EH (cell line): ENCODE data around the gene ADAMTSL2.
A peak's percentile ranks its signal among the peaks of the same experiment; 100 is the strongest.

Experiments
- DNase-seq: peaks from one replicate; pipeline ENCODE4 v3.0.0-alpha.2; 2015; ENCODE audit warnings: low read depth

Gene ADAMTSL2

DNA sequence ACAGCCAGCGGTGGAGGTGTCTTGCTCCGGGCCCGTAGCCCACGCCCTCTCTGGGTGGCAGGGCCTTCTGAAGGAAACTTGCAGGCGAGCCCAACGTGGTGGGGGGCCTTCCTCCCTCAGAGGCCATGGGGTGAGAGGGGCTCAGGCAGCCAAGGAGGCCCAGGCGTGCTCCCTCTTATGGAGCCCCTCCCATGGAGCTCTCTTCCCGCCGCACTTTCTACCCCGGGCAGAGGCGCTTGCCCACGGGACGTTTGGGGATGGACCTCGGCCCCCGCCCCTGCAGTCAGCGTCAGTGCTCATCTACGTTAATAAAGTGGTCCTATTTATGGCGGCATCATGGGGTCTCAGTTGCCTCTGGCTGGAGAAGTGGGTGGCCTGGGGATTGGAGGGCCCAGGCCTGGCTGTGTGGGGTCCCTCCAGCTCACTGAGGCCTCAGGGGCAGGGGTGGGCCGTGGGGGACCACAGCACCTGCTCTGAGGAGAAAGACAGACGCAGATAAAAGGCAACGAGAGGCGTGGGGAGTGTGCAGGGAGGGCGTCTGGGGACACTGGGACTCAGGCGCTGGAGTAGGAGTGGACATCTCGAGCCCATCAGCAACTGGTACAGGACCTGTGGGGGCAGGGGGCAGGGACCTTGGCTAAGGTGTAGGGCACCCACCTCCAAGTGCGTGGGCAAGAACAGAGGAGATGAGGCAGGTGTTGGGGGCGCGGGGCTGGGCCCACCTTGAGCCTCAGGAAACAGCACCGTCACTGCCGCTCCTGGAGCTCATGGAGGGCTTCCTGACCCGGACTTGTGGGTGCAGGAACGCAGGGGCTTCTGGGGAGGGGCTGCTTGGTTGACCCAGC, 40.9 kb downstream of the ADAMTSL2 start:
- DNase-seq = no peak

DNA sequence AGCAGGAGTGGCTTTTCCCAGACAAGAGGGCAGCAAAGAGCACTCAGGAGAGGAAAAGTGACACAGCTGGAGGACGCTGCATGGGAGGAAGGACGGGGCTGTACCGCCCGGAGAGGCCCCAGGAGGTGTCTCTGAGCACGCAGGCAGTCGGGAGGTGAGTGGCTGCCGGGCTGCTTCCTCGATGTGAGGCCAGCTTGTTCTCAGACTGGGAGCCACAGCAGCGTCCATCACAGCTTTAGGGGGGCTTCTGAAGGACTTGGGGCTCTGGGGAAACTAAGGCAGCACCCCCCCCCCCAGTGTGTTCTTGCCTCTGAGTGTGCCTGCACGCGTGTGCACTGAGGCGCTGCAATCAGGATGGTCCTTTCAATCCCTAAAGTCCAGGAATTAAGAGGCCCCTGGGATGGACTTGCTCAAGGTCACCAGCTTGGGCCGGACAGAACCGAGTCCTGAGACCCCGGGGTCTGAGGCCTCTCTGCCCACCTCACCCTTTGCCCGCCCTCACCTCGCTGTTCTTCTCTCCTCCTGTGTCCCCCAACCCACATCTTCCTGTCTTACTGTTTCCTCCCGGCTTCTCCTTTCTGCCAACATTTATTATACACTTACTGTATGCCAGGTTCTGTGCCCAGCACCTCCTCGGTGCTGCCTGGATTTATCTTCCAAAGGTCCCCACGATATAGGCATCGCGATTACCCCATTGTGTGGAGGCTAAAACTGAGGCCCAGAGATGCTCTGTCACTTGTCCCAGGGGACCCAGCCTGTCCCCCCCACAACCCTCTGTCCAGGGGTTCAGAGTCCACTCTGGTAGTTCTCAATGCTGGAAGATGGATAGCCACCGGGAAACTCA, 41.7 kb downstream of the ADAMTSL2 start:
- no peak for DNase-seq

DNA sequence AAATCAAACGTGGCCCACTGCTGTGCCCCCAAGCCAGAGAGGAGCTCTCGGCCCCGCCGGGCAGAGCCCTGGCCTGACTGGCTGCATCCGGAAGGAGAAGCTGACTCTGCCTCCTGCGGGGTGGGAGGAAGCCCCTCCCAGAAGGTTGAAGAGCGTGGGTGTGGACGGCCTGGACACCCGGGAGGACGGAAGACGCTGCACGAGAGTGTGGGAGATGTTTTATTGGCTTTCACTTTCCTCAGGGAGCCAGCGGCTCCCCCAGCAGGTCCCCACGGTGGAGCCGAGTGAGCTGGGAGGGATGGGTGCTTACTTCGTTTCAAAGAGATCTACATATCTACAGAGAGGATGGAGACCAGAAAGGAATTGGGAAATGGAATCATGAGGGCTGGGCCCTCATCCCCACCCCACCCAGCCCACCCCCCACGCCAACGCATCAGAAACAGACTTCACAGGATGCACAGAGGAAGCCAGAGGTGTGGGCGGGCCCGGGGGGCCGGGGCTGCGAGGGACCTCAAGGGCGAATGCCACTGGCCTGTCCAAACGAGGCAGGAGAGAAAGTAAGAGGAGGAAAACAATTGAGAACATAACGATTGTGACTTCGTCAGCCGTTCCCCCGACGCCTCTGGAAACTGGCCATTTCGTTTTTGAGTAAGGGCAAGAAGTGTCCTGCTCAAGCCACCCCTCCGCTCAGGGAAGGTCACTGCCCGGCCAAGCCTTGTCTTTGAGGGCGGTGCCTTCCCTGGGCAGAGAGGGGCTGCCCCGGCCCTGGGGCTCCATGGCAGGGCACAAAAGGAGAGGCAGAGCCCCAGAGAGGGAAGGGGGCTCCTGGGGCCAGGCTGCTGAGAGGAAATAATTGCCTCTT, 42.6 kb downstream of the ADAMTSL2 start:
- DNase-seq = peak; percentile 22

DNA sequence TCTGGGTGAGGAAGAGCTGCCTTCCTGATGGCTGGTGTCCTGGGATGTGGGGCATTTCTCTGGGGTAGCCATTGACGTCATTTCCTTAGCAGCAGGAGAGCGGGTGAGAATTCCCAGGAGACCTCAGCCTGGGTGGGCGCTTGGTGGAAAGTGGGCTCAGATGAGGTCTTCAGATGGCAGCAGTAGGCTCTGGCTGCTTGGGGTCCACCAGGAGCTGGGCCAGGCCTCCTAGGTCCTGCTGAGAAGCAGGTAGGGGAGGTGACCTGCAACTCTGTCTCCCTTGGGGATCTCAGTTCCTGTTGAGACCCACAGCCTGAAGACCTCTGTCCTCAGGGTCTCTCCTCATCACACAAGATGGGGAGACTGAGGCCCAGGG, 43.2 kb downstream of the ADAMTSL2 start:
- no peak for DNase-seq

DNA sequence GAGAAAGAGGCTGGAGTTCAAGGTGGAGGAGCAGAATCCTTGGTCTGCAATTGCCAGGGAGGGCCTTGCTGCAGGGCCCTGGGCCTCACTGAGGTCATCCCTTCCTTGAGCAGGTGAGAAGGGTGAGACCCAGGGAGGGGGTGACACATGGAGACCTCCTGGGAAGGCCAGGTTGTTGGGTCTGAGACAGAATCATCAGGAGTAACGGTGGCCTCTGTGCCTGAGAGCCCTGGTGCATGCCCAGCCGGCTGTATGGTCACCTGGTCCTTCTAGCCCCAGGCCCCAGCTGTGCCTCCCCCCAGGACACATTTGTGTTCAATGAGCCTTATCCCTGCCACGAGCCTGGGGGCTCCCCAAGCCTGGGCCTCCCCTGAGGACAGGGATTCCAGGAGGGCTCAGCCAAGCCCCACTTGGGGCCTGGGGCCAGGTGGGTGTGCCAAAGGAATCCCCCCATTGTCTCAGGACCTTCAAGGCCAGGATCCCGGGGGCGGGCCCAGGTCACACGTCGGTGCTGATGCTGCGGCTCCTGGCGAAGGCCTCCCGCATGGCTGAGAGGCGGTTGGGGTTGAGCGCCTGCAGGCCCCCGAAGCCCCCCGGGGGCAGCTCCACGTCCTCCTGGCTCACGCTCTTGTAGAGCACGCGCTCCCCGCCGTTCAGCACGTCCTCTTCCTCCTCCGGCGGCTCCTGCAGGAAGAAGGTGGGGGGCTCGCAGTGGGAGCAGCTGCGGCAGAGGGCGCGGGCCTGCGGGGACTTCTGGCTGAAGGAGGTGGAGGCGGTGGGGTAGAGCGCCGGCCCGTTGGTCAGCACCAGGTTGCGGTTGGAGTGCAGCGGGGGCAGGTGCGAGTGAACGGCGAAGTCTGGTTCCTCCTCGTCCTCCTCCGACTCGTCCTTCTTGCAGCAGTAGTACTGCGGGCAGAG, 44.3 kb downstream of the ADAMTSL2 start:
- no peak for DNase-seq

DNA sequence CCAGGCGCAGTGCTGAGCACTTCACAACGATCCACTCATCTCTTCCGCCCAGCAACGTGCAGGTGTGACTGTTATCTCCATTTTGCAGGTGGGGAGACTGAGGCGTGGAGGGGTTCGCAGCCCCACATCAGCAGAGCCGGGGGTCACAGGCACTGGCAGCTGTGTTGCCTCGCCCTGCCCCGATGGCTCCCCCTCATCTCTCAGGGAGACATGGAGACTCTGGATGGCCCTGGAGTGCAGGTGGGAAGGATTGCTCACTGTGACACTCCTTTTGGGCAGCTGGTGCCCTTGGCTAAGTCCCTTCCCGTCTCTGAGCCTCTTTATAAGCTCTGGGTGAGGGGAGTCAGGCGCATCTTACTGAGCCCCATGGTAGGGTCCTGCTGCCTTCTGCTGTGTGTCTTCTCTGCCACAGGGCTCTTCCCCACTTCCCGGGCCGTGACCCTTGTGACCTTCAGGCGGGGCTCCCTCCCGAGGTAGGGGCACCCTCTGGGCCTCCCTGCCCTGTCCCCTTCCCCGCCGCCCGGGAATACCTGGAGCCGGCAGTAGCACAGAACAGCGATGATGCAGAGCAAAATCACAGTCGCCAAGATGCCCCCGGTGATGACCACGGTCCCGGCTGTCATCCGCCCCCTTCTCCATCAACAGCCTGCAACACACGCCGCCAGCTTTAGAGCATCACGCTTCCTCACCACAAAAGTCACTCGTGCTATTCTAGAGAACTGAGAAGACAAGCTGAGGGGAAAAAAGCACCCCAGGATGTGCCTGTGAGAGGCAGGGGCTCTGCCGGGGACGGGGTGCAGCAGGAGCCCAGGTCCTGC, 45.3 kb downstream of the ADAMTSL2 start:
- DNase-seq = no peak

DNA sequence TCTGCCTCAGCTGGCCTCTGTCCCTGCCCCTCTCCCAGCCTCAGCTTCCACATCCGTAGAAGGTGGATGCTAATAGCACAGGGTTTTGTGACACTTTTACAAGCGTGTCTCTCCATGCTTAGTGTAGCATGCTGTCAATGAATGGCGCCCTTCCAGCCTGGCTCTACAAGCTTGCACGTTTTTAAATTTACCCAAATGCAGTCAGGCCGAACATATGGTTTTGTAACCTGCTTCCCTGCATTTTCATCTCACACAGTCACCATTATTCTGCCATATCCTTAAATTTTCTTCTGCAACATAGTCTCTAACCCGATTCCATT, 45.9 kb downstream of the ADAMTSL2 start:
- DNase-seq = no peak

DNA sequence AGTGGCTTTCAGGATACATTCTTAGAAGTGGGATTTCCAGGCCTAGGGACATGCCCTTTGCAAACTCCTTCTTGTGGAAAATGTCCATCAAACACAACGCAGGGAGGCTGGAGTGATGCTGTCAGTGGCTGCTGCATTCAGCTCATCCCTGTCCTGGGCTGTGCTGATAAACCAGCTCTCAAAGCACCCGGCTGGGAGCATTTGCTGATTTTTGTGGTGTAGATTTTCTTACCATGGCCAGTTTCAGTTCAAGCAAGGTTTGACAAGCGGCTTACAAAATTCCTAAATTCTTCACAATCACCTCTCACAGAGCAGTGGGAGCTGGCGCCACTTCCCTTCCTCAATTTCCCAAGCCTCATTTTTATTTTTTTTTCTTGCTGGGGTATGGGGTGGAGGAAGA, 46.5 kb downstream of the ADAMTSL2 start:
- no peak for DNase-seq

DNA sequence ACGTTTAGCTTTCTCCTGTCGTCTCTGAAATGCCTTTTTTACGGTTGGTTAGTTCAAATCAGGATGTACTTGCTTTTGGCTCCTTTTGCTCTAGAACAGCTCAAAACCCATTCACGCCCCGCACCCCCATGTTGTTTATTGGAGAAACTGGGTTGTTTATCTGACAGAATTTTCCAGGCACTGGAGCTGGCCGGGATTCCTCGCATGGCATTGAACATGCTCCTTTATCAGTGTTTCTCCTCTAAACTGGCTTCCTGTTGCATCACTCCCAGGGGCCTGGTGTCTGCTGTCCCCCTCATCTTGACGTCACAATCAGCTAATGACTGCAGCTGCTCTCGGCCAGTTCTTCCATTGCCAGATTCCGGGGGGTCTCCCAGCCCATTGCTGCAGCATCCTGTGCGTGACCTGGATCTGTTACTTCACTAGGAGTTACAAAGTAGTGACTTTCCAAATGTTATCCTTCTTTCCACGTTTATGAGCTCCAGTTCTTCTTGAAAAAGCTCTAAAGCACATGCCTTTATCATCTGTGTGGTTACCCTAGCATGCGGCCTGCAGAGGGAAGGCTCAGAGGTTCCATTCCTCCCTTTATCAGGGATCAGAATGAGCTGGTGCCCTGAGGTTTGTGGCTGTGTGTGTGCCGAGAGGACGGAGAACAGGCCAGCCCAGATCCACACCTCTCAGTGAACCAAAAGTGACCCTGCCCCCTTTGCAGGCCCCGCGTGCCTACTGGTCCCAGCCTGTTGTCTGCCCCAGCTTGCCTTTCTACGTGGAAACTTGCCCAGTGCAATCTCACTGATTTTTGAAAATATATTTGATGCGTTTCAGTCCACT, 47.2 kb downstream of the ADAMTSL2 start:
- peak; percentile 34 for DNase-seq

DNA sequence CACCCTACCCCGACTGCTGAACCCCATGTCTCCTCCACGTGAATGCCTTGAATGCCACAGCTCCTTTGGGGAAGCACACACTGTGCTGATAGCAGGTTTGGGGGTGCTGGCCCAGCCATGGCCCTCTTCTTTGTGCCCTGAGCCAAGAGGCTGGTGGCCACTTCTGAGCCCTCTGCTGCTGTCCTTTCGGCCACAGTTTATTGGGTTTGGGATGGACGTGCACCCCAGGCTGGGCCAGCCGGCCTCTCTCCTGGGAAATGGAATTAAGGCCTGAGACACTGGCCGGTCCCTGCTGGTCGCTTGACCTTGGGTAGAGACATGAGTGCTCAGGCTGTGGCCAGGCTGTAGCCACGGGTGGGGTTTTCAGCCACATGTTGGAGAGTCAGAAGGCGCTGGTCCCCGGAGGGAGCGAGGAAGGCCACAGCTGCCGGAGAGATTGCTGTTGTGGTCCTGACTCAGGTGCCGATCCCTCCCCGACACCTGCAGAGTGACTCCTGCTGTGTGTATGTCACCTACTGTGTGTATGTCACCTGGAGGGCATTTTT, 48.1 kb downstream of the ADAMTSL2 start:
- no peak for DNase-seq

DNA sequence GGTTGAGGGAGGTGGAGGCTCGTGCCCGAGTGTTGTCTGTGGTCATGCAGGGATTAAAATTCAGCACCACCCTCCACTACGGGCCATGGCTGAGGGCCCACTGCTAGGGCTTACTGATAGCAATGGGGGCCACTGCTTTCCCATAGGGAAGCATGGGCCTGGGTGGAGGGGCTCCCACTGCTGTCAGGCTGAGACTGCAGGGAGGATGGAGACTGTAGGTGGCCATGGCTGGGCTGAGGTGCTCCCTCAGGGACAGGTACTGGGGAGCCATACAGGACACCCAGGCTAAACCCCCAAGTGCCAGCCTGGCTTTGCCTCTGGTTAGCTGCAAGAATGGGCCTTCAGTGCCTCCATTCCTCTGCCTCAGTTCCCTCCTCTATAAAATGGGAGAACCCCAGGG, 48.6 kb downstream of the ADAMTSL2 start:
- DNase-seq = no peak

DNA sequence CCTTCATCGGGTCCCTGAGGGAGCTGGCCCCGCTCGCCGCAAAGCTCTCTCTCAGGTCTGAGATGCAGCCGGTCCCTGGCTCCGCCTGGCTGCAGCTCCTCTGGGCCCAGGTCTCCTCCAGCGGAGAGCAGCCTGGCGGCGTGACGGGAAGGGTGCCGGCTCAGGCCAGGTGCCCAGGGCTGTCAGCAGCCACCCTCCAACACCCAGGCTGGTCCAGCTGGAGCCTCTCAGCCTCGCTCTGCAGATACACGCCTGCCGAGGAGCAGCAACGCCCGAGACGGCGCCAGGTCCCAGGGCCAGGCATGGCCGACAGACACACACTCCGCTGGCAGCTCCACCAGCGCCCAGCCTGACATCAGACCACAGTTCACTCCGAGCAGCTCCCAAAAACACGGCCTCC, 49.1 kb downstream of the ADAMTSL2 start:
- no peak for DNase-seq

DNA sequence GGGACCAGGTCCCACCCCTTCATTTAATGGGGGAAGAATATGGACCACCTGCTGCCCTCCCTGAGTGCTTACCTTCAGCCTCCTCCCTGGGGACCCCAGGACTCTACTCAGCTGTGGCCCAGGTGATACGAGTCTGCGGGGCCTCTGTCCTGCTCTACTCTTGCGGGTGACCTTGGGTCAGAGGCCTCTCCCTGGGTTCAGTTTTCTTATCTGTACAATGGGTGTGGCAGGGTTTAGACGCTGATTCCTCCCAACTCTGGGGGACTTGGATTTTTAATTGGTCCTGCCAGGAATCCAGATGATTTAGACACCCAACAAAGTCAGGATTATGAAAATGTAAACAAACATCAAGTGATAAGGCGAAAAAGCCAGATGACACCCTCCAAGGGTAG, 49.7 kb downstream of the ADAMTSL2 start:
- no peak for DNase-seq

DNA sequence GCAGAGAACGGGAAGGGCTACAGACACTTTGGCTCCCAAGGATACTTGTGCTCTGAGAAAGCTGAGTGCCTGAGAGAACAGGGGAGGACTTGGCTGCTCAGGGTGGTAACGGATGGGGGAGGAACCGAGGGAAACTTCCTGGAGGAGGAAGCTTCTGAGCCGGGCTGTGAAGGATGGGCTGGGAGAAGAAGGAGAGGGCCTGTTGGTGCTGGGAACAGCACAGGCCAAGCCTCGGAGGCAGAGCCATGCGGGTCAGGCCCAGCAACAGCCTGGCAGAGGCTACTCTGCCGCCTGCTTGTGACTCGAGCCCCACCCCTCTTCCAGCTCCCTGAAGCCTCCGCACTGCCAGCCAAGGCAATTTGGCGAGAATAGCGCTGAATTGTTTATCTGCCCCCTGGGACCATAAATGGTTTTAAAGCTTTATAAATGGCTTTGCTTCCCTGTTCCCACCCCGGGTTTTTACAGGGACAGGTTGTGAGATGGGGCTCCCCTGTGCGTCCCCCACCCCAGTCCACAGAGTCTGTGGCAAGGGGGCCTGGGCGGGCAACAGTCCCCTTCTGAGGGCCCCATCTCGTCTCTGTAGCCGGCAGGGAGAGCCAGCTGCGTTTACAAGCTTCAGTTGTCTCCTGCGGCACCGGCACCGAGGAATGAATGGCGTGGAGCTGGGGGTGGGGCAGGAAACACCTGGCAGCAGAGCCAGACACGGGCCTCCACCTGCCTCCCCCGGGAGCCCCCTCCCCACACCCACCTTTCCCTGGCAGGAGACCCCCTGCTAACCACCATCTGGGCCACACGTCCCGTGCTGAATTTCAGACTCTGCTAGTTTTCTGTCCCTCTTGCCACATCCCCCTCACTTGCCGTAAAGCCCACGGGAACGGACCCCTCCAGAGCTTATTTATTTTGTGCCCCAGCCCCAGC, 50.3 kb downstream of the ADAMTSL2 start:
- DNase-seq = no peak

DNA sequence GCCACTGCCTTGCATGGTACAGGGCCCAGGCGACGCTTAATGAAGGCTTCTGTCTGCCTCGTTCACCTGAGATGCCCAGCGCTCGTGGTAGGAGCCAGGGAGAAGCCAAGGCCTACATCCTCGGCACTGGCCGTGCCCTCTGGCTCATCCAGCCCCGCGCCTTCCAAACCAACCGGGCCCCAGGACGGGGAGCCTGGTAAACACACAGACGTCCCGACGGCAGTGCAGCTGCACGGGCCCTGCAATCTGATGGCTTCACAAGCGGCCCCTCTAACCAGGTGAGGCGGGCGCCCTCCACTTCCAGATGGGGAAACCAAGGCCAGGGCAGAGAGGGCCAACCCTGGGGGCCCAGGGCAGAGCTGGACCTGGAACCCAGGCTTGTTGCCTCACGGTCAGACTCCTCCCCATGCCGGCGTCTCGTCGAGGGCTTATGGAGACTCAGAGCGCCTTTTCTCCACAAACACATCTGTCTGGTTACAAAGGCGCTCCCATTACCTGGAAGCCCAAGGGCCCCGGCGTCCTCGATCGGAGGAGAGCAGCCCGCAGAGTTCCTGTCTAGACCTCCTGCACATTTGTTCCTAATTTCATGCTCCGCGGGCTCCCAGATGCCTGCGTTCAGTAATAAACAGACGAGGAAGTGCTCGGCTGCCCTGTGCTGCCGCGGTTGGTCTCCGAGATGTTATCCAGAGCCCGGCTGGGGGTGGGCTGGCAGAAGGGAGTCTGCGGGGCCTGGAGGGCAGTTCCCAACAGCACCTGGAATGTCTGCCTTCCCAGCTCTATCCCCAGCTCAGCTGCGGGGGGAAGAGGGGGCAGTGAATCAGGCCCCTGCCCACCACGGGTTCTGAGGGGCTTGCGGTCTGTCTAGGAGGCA, 51.2 kb downstream of the ADAMTSL2 start:
- DNase-seq = no peak

DNA sequence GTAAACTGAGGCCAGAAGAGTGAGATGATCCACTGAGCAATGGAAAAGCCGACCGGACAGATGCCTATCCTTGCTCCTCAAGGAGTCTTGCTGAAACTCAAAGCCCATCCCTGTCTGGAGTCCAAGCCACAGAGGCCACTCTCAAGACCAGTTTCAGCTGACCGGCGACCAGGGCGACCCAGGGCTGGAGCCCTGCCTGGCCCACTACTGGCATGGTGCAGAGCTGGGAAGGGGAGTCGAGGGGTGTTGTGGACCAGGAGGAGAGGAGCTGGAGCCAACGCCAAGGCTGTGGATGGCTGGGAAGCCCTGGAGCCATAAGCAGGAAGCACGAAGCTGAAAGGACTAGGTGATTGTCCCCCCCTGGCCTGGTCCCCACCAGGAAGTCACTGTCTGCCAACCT, 52.5 kb downstream of the ADAMTSL2 start:
- no peak for DNase-seq

DNA sequence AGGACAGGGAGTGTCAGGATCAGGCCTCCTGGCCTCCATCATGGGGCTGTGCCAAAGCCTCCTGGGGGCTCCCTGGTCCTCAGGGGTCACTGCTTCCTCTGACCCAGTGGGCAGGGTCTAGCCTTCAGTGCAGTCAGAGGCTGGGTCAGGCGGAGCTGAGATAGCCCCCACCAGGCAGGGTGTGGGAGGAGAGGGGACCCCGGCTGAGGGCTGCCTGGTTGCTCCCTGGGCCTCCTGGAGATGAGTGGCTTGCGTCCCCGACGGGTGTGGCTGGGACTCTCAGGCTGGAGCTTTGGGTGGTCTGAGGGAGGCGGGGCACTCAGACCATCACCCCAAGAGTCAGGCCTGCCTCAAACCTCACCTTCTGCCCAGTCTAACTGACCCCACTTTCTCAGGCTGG, 53.0 kb downstream of the ADAMTSL2 start:
- no peak for DNase-seq
